HepG2 (cell line): ENCODE results near the gene SRP68. TPM values are rescaled to one million over a fixed set of nuclear protein-coding genes. Genes with fewer than 3 reads are reported as not detected.
A peak's percentile ranks its signal among the peaks of the same experiment; 100 is the strongest.

ENCODE experiments used
- CEBPB ChIP-seq: IDR thresholded peaks from 2 replicates; pipeline ENCODE4 v1.6.1; 2011; ENCODE audit warnings: low read depth, low read length, improper control_type of control experiment, borderline replicate concordance
- FOXA1 ChIP-seq, 2 experiments: fragments of 450-650 bp in 1 of 2; sonication (generic) in 1 of 2; formaldehyde crosslinking in 1 of 2; IDR thresholded peaks; 2 replicates each; pipeline versions ENCODE4 v1.4.0 to v1.6.1; 2016 to 2020; ENCODE audit warnings: missing genetic modification reagents in 1 of 2
- GMEB2 ChIP-seq: IDR thresholded peaks from 2 replicates; pipeline ENCODE4 v1.6.1; 2016; ENCODE audit warnings: missing biosample characterization, missing genetic modification reagents, low read depth
- JDP2 ChIP-seq: sonication (generic); formaldehyde crosslinking; IDR thresholded peaks from 2 replicates; pipeline ENCODE4 v1.8.1; 2022; ENCODE audit warnings: missing genetic modification reagents, borderline replicate concordance
- MAF1 ChIP-seq: sonication (generic); formaldehyde crosslinking; IDR thresholded peaks from 2 replicates; pipeline ENCODE4 v1.5.0; 2020; ENCODE audit warnings: missing genetic modification reagents, borderline replicate concordance
- MEIS1 ChIP-seq: sonication (generic); formaldehyde crosslinking; IDR thresholded peaks from 2 replicates; pipeline ENCODE4 v1.9.0; 2021; ENCODE audit warnings: mild to moderate bottlenecking, missing genetic modification reagents, moderate library complexity, borderline replicate concordance
- NKX3-1 ChIP-seq: sonication (generic); formaldehyde crosslinking; IDR thresholded peaks from 2 replicates; pipeline ENCODE4 v1.5.0; 2020; ENCODE audit warnings: missing genetic modification reagents
- NR0B2 ChIP-seq: sonication (generic); formaldehyde crosslinking; IDR thresholded peaks from 2 replicates; pipeline ENCODE4 v1.4.0; 2020; ENCODE audit warnings: mild to moderate bottlenecking, missing genetic modification reagents
- NR3C1 ChIP-seq: sonication (generic); formaldehyde crosslinking; IDR thresholded peaks from 2 replicates; pipeline ENCODE4 v1.4.0; 2020; ENCODE audit warnings: missing genetic modification reagents
- SRSF1 ChIP-seq: fragments of 200-400 bp; formaldehyde crosslinking; optimal IDR thresholded peaks from 2 replicates; pipeline ENCODE3; 2017; ENCODE audit warnings: mild to moderate bottlenecking, low read depth, low read length, moderate library complexity
- TBP ChIP-seq: sonication (generic); formaldehyde crosslinking; IDR thresholded peaks from 2 replicates; pipeline ENCODE4 v1.5.0; 2020; ENCODE audit warnings: missing genetic modification reagents
- ZFY ChIP-seq: sonication (generic); formaldehyde crosslinking; IDR thresholded peaks from 2 replicates; pipeline ENCODE4 v1.4.0; 2020; ENCODE audit warnings: missing genetic modification reagents
- ZNF160 ChIP-seq: sonication (generic); formaldehyde crosslinking; IDR thresholded peaks from 2 replicates; pipeline ENCODE4 v1.8.0; 2022; ENCODE audit warnings: mild to moderate bottlenecking, inconsistent platforms, missing genetic modification reagents
- ZNF512 ChIP-seq: sonication (generic); formaldehyde crosslinking; IDR thresholded peaks from 2 replicates; pipeline ENCODE4 v1.4.0; 2020; ENCODE audit warnings: mild to moderate bottlenecking, missing genetic modification reagents
- ZNF567 ChIP-seq: sonication (generic); formaldehyde crosslinking; IDR thresholded peaks from 2 replicates; pipeline ENCODE4 v1.8.1; 2023; ENCODE audit warnings: mild to moderate bottlenecking, missing genetic modification reagents, borderline replicate concordance
- ZNF670 ChIP-seq: sonication (generic); formaldehyde crosslinking; IDR thresholded peaks from 2 replicates; pipeline ENCODE4 v1.8.0; 2022; ENCODE audit warnings: mild to moderate bottlenecking, missing genetic modification reagents, borderline replicate concordance
- ZNF691 ChIP-seq: sonication (generic); formaldehyde crosslinking; IDR thresholded peaks from 2 replicates; pipeline ENCODE4 v1.4.0; 2020; ENCODE audit warnings: missing genetic modification reagents, low read depth, mild to moderate bottlenecking, borderline replicate concordance
- ZSCAN12 ChIP-seq: sonication (generic); formaldehyde crosslinking; IDR thresholded peaks from 2 replicates; pipeline ENCODE4 v1.9.0; 2021; ENCODE audit warnings: mild to moderate bottlenecking, missing genetic modification reagents
- ZSCAN21 ChIP-seq: sonication (generic); formaldehyde crosslinking; IDR thresholded peaks from 2 replicates; pipeline ENCODE4 v1.8.0; 2022; ENCODE audit warnings: mild to moderate bottlenecking, missing genetic modification reagents, moderate library complexity, borderline replicate concordance
- polyA plus RNA-seq, 8 experiments: library from polyadenylated mRNA; depleted of rRNA in 3 of 8; stranded (reverse) in 7 of 8; unstranded in 1 of 8; fragments of >200 nt; fragmentation: Illumina TruSeq in 4 of 8; extraction: Trizol in 4 of 8; gene quantifications; 2 replicates each; pipeline versions ENCODE4 v1.2.1 to v1.2.3, GENCODE V29; 2011 to 2016; ENCODE audit warnings: low read depth in 4 of 8, missing spikeins in 1 of 8, mixed read lengths in 1 of 8; ENCODE audit not compliant: insufficient read depth in 1 of 8
- total RNA-seq, 5 experiments: library from RNA; depleted of rRNA; stranded (reverse); fragments of >200 nt; fragmentation: Illumina TruSeq; extraction: Trizol; gene quantifications; 2 replicates each; pipeline ENCODE4 v1.2.3, GENCODE V29; 2016; ENCODE audit warnings: low read depth in 1 of 5
- TF ChIP-seq, protein P1 (sequence below): sonication (generic); formaldehyde crosslinking; IDR thresholded peaks from 2 replicates; pipeline ENCODE4 v1.8.1; 2023; ENCODE audit warnings: missing genetic modification reagents, mild to moderate bottlenecking, borderline replicate concordance
- TF ChIP-seq, protein P2 (sequence below): sonication (generic); formaldehyde crosslinking; IDR thresholded peaks from 2 replicates; pipeline ENCODE4 v1.4.0; 2020; ENCODE audit warnings: missing genetic modification reagents

The SRP68 gene
- total and polyA plus RNA-seq, 2 of the 13 experiments (the other 11 are each of a cell fraction or from before 2014, with no cell fraction given) = 39.8 to 74.3 TPM

GRCh38 chr17:75996665-75997590 is 75.4 kb downstream of the SRP68 start (continued):
- TF ChIP-seq ZNF567 (CRISPR knock-in tag) (no peak), ZFY (CRISPR knock-in tag) (peak; percentile 65; the same call in 1 of the 2 replicates), ZNF512 (CRISPR knock-in tag) (no peak), ZSCAN21 (CRISPR knock-in tag) (no peak), ZNF160 (CRISPR knock-in tag) (peak; percentile 67; the same call in 1 of the 2 replicates), NR3C1 (CRISPR knock-in tag) (no peak), GMEB2 (CRISPR knock-in tag) (no peak), TBP (CRISPR knock-in tag) (no peak), JDP2 (CRISPR knock-in tag) (no peak), MAF1 (CRISPR knock-in tag) (no peak), MEIS1 (CRISPR knock-in tag) (peak; percentile 66; the same call in 1 of the 2 replicates), ZNF670 (peak; percentile 72; the same call in 1 of the 2 replicates), NR0B2 (CRISPR knock-in tag) (no peak), FOXA1 (IDR thresholded peaks at IDR 0.05) (peak; percentile 31; the same call in 1 of the 2 replicates), FOXA1 (CRISPR knock-in tag; IDR thresholded peaks at IDR 0.05) (0 out of 2 replicates have a peak, but pooled peaks have one; percentile 38), ZSCAN12 (no peak), CEBPB (peak; percentile 51), SRSF1 (no peak), NKX3-1 (CRISPR knock-in tag) (0 out of 2 replicates have a peak, but pooled peaks have one; percentile 29), ZNF691 (peak; percentile 69; the same call in 1 of the 2 replicates)
- TF ChIP-seq, protein P1, sequence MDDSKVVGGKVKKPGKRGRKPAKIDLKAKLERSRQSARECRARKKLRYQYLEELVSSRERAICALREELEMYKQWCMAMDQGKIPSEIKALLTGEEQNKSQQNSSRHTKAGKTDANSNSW (CRISPR knock-in tag) = peak; percentile 67; the same call in 1 of the 2 replicates
- TF ChIP-seq, protein P2, sequence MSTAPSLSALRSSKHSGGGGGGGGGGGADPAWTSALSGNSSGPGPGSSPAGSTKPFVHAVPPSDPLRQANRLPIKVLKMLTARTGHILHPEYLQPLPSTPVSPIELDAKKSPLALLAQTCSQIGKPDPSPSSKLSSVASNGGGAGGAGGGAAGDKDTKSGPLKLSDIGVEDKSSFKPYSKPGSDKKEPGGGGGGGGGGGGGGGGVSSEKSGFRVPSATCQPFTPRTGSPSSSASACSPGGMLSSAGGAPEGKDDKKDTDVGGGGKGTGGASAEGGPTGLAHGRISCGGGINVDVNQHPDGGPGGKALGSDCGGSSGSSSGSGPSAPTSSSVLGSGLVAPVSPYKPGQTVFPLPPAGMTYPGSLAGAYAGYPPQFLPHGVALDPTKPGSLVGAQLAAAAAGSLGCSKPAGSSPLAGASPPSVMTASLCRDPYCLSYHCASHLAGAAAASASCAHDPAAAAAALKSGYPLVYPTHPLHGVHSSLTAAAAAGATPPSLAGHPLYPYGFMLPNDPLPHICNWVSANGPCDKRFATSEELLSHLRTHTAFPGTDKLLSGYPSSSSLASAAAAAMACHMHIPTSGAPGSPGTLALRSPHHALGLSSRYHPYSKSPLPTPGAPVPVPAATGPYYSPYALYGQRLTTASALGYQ (CRISPR knock-in tag) = peak; percentile 64; the same call in 1 of the 2 replicates
